Activated CD4-positive, alpha-beta T cell treated with anti-CD3 and anti-CD28 coated beads for 36 hours (primary cell): ENCODE data around the gene ALPI. TPM values are rescaled to one million over a fixed set of nuclear protein-coding genes. Genes with fewer than 3 reads are reported as not detected.

ENCODE experiments used
- ATAC-seq: fragments of 200-7000 bp; cut with Tn5 transposase; one replicate; pipeline ENCODE4 v1.10.0; 2021; ENCODE audit warnings: mild to moderate bottlenecking, moderate library complexity
- CTCF ChIA-PET: fragments of 350-600 bp; sonication (Branson Sonifier 250); formaldehyde crosslinking; loops from one replicate; lab custom pipeline; 2021; ENCODE audit warnings: antibody characterized with exemption; lab: Charles Lee
- POLR2A ChIA-PET: fragments of 350-600 bp; sonication (Branson Sonifier 250); formaldehyde crosslinking; loops from one replicate; lab custom pipeline; 2021; ENCODE audit warnings: antibody characterized with exemption, inconsistent platforms; lab: Charles Lee
- DNase-seq: peaks from one replicate; pipeline ENCODE4 v3.0.0-alpha.2; 2020
- H3K27ac Mint-ChIP-seq: one replicate; pipeline ENCODE4 v1.8.0; 2021; ENCODE audit warnings: mixed read lengths
- H3K27me3 Mint-ChIP-seq: one replicate; pipeline ENCODE4 v1.8.0; 2021; ENCODE audit warnings: mixed read lengths
- H3K36me3 Mint-ChIP-seq: one replicate; pipeline ENCODE4 v1.8.0; 2021; ENCODE audit warnings: low read depth, mixed read lengths
- H3K4me1 Mint-ChIP-seq: one replicate; pipeline ENCODE4 v1.8.0; 2021; ENCODE audit warnings: mixed read lengths
- H3K4me3 Mint-ChIP-seq: one replicate; pipeline ENCODE4 v1.8.0; 2021; ENCODE audit warnings: mild to moderate bottlenecking, moderate library complexity, mixed read lengths
- H3K9me3 Mint-ChIP-seq: one replicate; pipeline ENCODE4 v1.8.0; 2021; ENCODE audit warnings: low read depth, mixed read lengths
- intact Hi-C, 2 experiments: fragments of 100-400 bp; cut with DNase I in 1 of 2; cut with micrococcal nuclease in 1 of 2; formaldehyde crosslinking; loops; one replicate each; pipeline versions ENCODE4 v1.14.2 to v1.15.1; 2022 to 2024; cut with DNase I, micrococcal nuclease
- total RNA-seq, 2 experiments: library from RNA; stranded (reverse); gene quantifications; one replicate each; pipeline ENCODE4 v1.2.3, GENCODE V29; 2021

Gene ALPI
- total RNA-seq, 2 experiments from 2014 or later = not detected

GRCh38 chr2:232456296-232457120 is 555 bp downstream of the ALPI start:
- peaks cover 12% of the 10 kb centered on the region for H3K27me3 Mint-ChIP-seq
- H3K9me3 Mint-ChIP-seq = no peaks in the 10 kb centered on the region
- ChIA-PET POLR2A (no interaction called here), CTCF (no interaction called here)
- intact Hi-C loops = no loop called here
- no peaks in the 10 kb centered on the region for H3K36me3 Mint-ChIP-seq
- ATAC-seq (no peak), DNase-seq (no peak)
- H3K27ac Mint-ChIP-seq = no peak overlapping the region
- no peaks in the 10 kb centered on the region for H3K4me1 Mint-ChIP-seq
- no peak overlapping the region for H3K4me3 Mint-ChIP-seq

- ChIA-PET POLR2A (no interaction called here), CTCF (no interaction called here)
- Mint-ChIP-seq H3K27me3 (peaks cover 12% of the 10 kb centered on the region), H3K27ac (no peak overlapping the region), H3K4me1 (no peaks in the 10 kb centered on the region), H3K36me3 (no peaks in the 10 kb centered on the region), H3K9me3 (no peaks in the 10 kb centered on the region), H3K4me3 (no peak overlapping the region)
- DNase-seq (no peak), ATAC-seq (no peak)
- intact Hi-C loops = no loop called here
Measured at GRCh38 chr2:232457121-232458011, 1.4 kb downstream of the ALPI start.

GRCh38 chr2:232458051-232458660 is 2.2 kb downstream of the ALPI start:
- DNase-seq = no peak
- ChIA-PET CTCF (no interaction called here), POLR2A (no interaction called here)
- no peak for ATAC-seq
- H3K27ac Mint-ChIP-seq = no peak overlapping the region
- intact Hi-C loops = no loop called here
- H3K9me3 Mint-ChIP-seq = no peaks in the 10 kb centered on the region
- no peaks in the 10 kb centered on the region for H3K4me1 Mint-ChIP-seq
- H3K36me3 Mint-ChIP-seq = no peaks in the 10 kb centered on the region
- no peak overlapping the region for H3K4me3 Mint-ChIP-seq
- peaks cover 12% of the 10 kb centered on the region for H3K27me3 Mint-ChIP-seq

GRCh38 chr2:232458661-232459418 is 2.9 kb downstream of the ALPI start:
- Mint-ChIP-seq H3K36me3 (no peaks in the 10 kb centered on the region), H3K4me1 (no peaks in the 10 kb centered on the region), H3K27ac (no peak overlapping the region), H3K4me3 (no peak overlapping the region), H3K9me3 (no peaks in the 10 kb centered on the region), H3K27me3 (peaks cover 12% of the 10 kb centered on the region)
- ATAC-seq = no peak
- POLR2A ChIA-PET = interaction anchor here (0.6 kb wide), 1 partner anchor 55 kb away, joined by 3 read pairs; no protein-coding TSS in a partner anchor
- no peak for DNase-seq
- intact Hi-C loops = no loop called here
- CTCF ChIA-PET = interaction anchor here (2.2 kb wide), 1 partner anchor 10 kb away, joined by 6 read pairs; no protein-coding TSS in a partner anchor

GRCh38 chr2:232459419-232460035 is 3.6 kb downstream of the ALPI start:
- ATAC-seq (no peak), DNase-seq (no peak)
- no peaks in the 10 kb centered on the region for H3K4me1 Mint-ChIP-seq
- intact Hi-C loops = no loop called here
- POLR2A ChIA-PET = no interaction called here
- H3K9me3 Mint-ChIP-seq = no peaks in the 10 kb centered on the region
- H3K27ac Mint-ChIP-seq = no peak overlapping the region
- CTCF ChIA-PET = interaction anchor here (2.2 kb wide), 1 partner anchor 10 kb away, joined by 6 read pairs; no protein-coding TSS in a partner anchor
- no peak overlapping the region for H3K4me3 Mint-ChIP-seq
- peaks cover 12% of the 10 kb centered on the region for H3K27me3 Mint-ChIP-seq
- H3K36me3 Mint-ChIP-seq = no peaks in the 10 kb centered on the region

- no peak overlapping the region for H3K27ac Mint-ChIP-seq
- H3K36me3 Mint-ChIP-seq = no peaks in the 10 kb centered on the region
- peaks cover 12% of the 10 kb centered on the region for H3K27me3 Mint-ChIP-seq
- ChIA-PET CTCF (interaction anchor here (2.2 kb wide), 1 partner anchor 9 kb away, joined by 6 read pairs; no protein-coding TSS in a partner anchor), POLR2A (no interaction called here)
- H3K4me3 Mint-ChIP-seq = no peak overlapping the region
- no peak for ATAC-seq
- no peaks in the 10 kb centered on the region for H3K9me3 Mint-ChIP-seq
- no peaks in the 10 kb centered on the region for H3K4me1 Mint-ChIP-seq
- intact Hi-C loops = no loop called here
- DNase-seq = no peak
Measured at GRCh38 chr2:232460171-232460570, 4.2 kb downstream of the ALPI start.

GRCh38 chr2:232463701-232464543 is 8.0 kb downstream of the ALPI start:
- Mint-ChIP-seq H3K27ac (no peak overlapping the region), H3K27me3 (peaks cover 8% of the 10 kb centered on the region), H3K36me3 (no peaks in the 10 kb centered on the region), H3K9me3 (no peaks in the 10 kb centered on the region), H3K4me1 (no peaks in the 10 kb centered on the region), H3K4me3 (no peak overlapping the region)
- CTCF ChIA-PET = interaction anchor here (0.7 to 1.1 kb wide), 3 partner anchors 58 to 518 kb away, joined by 3 read pairs; no protein-coding TSS in a partner anchor
- intact Hi-C loops = no loop called here
- no peak for DNase-seq
- POLR2A ChIA-PET = interaction anchor here (0.7 kb wide), 1 partner anchor 195 kb away, joined by 3 read pairs; no protein-coding TSS in a partner anchor
- no peak for ATAC-seq

- ATAC-seq (no peak), DNase-seq (no peak)
- H3K9me3 Mint-ChIP-seq = no peaks in the 10 kb centered on the region
- no peak overlapping the region for H3K27ac Mint-ChIP-seq
- ChIA-PET CTCF (interaction anchor here (0.6 to 1.1 kb wide), 4 partner anchors 58 to 290 kb away, joined by 3 to 4 read pairs (median 3); no protein-coding TSS in a partner anchor), POLR2A (no interaction called here)
- H3K4me3 Mint-ChIP-seq = no peak overlapping the region
- peaks cover 7% of the 10 kb centered on the region for H3K27me3 Mint-ChIP-seq
- intact Hi-C loops = no loop called here
- H3K36me3 Mint-ChIP-seq = no peaks in the 10 kb centered on the region
- no peaks in the 10 kb centered on the region for H3K4me1 Mint-ChIP-seq
Measured at GRCh38 chr2:232464544-232464885, 8.6 kb downstream of the ALPI start.

GRCh38 chr2:232465061-232465460 is 9.1 kb downstream of the ALPI start:
- Mint-ChIP-seq H3K27me3 (peaks cover 5% of the 10 kb centered on the region), H3K27ac (no peak overlapping the region), H3K4me3 (no peak overlapping the region), H3K4me1 (no peaks in the 10 kb centered on the region), H3K9me3 (no peaks in the 10 kb centered on the region), H3K36me3 (no peaks in the 10 kb centered on the region)
- ATAC-seq (no peak), DNase-seq (no peak)
- intact Hi-C loops = no loop called here
- POLR2A ChIA-PET = interaction anchor here (0.7 kb wide), 1 partner anchor 1390 kb away, joined by 4 read pairs; no protein-coding TSS in a partner anchor
- CTCF ChIA-PET = interaction anchor here (0.6 to 0.7 kb wide), 3 partner anchors 57 to 291 kb away, joined by 3 to 4 read pairs (median 3); no protein-coding TSS in a partner anchor

- ATAC-seq = no peak
- intact Hi-C loops = no loop called here
Measured at GRCh38 chr2:232466221-232466620, 10.3 kb downstream of the ALPI start.

More at GRCh38 chr2:232466221-232466620, 10.3 kb downstream of the ALPI start:
- H3K4me3 Mint-ChIP-seq = no peak overlapping the region
- no peak for DNase-seq
- H3K36me3 Mint-ChIP-seq = no peaks in the 10 kb centered on the region
- no peak overlapping the region for H3K27ac Mint-ChIP-seq
- H3K9me3 Mint-ChIP-seq = no peaks in the 10 kb centered on the region
- peaks cover 7% of the 10 kb centered on the region for H3K27me3 Mint-ChIP-seq
- CTCF ChIA-PET = no interaction called here
- H3K4me1 Mint-ChIP-seq = no peaks in the 10 kb centered on the region
- POLR2A ChIA-PET = no interaction called here
